Measurements from ENCODE around the gene SLU7.

The SLU7 gene

DNA sequence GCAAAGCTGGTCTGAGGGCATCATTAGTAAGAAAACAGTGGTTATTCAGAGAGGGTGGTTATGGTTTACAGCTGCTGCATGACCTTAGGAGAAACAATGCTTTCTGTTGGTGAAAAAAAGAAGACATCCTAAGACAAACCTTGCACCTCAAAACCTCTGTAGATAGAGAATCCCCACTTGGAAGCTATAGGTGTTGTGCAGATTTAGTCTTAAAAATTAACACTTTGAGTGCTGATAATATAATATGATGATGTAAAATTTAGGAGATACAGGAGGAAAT, 1.4 kb upstream of the SLU7 start:
- no peak for DNase-seq

DNA sequence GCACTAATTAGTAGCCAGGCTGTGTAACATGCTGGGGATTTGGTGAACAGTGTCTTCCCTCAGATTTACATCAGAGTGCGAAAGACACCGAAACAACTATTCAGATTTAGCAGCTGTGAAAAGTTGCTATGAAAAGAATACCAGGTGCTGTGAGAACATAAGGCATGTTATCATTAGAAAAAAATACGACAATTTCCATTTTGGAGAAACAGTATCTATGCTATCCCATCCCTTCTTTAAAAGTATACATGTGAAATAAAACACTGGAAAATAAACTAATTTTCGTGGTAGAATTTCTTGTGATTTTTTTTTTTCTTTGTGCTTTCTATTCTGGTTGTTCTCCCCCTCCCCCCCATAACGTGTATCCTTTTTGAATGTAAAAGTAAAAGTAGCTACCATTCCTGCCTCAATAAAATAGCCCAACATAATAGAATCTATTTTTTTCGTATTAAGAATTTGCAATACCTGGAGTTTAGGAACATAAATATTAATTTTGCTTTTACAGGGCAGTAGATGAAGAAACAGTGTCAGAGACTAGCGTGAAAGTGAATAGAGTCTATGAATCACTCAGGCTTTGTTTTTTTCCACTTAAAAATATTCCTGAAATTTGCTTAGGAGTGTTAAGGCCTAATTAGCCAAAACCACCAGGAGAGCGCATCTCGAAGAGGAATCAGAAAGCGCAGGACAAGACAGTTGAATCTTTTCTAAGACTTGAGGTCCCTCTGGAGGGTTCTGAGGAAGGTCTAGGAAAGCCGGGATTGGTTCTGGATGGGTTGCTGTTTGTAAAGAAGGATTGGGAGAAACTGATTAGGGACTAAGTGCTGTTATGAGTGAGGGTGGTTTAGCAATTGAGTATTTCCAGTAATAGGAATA, 813 bp upstream of the SLU7 start:
- peak in 1 of 58 donors; percentile 71 for DNase-seq

- DNase-seq, result peak; percentile 45 to 93 (median 88)
Observed at GRCh38 chr5:160399402-160400353, 19.2 kb downstream of the SLU7 start, which contains the start of gene FAM200C. Gene FAM200C, minus strand, starts transcription at chr5:160400054. Its CDS starts 4,564 bp downstream, at chr5:160395490.

- DNase-seq, result no peak
Observed at GRCh38 chr5:160398806-160399205, 20.1 kb downstream of the SLU7 start.

- DNase-seq, result no peak
Observed at GRCh38 chr5:160397492-160397891, 21.4 kb downstream of the SLU7 start.

DNA sequence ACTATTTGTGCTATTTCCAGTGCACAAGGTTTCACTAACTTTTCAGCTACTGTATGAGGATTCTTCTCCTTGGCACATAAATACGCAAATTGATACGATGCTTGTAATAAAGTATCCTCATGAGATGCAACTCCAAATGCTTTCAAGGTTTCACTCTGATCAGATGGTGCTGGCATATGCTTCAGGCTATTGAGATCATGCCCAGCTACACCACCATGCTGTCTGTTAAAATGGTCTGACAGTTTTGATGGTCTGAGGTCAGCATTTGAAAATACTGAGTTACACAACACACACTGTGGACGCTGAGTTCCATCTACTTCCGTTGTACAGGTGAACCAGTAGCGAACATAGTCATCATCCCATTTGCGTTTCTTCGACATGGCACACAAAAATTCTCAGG, 23.8 kb downstream of the SLU7 start:
- no peak for DNase-seq

- no peak for DNase-seq
Observed at GRCh38 chr5:160390787-160391696, 27.8 kb downstream of the SLU7 start.

DNA sequence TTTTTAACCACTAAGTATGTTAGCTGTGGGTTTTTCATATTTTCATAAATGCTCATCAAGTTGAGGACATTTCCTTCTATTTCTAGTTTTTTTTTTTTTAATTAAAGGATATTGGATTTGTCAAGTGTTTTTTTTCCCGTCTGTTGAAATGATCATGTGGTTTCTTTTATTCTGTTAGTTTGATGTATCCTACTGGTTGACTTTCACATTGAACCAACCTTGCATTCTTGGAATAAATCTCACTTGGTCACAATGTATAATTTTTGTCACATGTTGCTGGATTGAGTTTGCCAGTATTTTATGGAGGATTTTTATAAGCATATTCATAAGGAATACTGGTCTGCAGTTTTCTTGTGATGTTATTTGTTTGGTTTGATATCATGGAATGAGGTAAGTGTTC, 31.4 kb downstream of the SLU7 start:
- DNase-seq, result no peak

DNA sequence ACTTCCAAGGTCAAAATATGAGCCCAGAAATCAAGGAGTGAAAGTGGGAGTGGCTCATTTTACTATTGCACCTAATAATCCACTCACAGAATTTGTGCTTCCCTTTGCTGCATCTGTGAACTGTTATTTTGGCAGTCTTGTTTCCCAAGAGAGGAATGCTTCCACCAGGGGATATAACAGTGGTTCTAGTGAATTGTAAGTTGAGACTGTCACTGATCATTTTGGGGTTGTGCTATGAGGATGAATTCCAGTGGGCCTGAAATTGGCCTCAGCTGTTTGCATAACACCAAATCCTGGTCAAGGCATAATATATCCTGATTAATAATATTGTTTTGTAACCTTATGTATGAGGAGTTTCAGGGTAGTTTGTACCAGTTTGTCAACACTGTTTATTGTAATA, 33.4 kb downstream of the SLU7 start:
- no peak for DNase-seq

- DNase-seq, result no peak
Observed at GRCh38 chr5:160384681-160385080, 34.2 kb downstream of the SLU7 start.

- no peak for DNase-seq
Observed at GRCh38 chr5:160382346-160382745, 36.5 kb downstream of the SLU7 start.

GRCh38 chr5:160380041-160380440, 38.8 kb downstream of the SLU7 start:
- DNase-seq, result no peak

DNA sequence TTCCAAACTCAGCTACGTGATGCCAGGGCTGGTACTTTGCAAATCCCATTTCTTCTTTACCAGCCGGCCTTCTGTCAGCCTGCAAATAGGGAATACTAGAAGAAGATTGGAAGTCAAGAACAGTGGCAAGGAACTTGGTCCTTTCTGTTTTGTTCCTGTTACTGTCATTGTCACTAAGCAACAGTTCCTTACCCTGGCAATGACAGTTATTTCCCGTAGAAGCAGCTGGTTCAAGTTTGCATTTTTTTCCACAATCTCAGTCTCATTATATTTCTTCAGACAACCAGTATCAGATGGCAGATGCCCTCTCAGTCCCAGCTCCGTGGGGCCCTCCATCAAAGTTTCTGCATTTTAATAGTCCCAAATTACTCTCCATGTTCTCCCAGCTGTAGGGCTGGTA, 39.4 kb downstream of the SLU7 start:
- no peak for DNase-seq

GRCh38 chr5:160378330-160378729, 40.6 kb downstream of the SLU7 start:
- no peak for DNase-seq

- DNase-seq, result no peak
Observed at GRCh38 chr5:160377651-160378050, 41.2 kb downstream of the SLU7 start.

- no peak for DNase-seq
Observed at GRCh38 chr5:160376416-160376815, 42.5 kb downstream of the SLU7 start.

GRCh38 chr5:160375701-160376100, 43.2 kb downstream of the SLU7 start:
- no peak for DNase-seq

DNA sequence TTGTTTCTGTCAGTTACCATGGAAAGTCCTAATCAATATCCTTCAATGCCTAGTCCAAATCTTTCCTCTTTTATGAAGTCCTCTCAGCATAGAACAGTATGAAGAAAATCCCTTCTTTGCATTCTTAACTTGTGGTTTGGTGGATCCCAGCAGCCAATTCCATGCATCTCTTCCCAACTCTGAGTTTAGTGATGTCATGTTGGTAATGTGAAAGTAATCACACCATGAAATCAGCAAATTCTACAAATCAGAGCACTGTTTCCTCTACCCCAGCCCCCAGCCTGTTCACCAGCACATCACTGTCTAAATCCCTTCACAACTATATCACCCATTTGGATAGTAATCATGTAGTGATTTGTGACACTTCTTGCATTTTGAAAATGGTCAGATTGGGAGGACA, 43.7 kb downstream of the SLU7 start:
- no peak for DNase-seq

DNA sequence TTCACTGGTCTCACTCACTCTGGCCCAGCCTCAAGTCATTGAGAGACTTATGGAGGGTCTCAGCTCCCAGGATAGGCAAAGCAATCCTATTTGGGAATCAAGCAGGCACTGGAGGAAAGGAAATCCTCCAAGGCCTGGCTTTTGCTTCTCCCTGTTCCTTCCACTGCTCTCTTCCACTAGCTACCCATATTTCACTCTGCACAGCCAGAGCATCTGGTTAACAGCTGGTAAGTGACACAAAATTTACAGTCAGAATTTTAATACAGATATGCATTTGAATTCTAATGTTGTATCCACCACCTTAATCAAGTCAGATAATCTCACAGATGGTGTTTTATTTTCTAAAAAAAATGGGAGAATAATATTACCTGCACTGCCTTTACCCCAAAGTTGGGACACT, 47.6 kb downstream of the SLU7 start:
- DNase-seq, result no peak

DNA sequence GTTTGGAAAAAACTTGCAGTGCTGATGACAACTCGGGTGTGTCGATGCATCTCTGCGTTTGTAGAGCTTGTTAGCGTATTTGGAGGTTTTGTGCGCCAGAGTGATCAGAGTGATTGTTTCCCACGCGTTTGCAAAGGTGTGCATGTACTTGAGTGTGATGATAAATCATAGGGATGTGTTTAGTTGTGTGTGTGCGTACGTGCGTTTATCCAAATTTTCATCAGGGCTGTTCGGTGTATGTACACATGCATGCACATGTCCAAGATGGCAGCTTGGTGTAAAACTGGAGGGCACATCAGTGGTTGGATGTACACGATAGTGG, 48.2 kb downstream of the SLU7 start:
- peak in 1 of 58 donors; percentile 53 for DNase-seq

DNA sequence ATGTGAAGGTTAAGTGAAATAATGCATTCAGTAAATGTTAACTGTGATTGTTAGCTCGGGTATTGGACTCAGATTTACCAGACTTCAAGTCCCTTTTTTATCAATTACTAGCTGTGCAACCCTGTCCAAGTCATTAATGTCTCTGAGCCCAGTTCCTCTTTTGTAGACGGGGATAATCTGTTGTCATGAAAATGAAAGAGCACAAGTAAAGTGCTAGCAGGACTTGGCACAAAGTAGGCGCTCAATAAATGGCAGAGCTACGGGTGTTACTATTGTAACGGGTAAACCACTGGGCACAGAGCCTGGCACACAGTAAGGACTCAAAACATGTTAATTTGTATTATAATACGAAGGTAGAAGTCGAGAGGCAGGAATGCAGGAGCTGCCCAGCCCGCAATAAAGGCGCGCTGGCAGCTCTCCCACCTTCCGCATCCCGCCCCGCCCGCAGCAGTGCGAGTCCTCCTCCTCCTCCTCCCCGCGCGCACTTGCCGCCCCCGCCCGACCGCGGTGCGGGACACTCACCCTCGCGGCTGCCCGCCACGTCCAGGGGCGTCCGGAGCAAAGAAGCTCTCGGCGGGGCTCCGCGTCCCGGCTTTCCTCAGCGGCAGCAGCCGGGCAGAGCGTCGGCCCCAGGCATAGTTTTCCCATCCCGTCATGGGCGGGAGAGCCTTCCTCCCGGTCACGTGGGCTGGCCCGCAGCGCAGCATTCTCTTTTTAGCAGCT, 48.7 kb downstream of the SLU7 start, which contains the start of gene C1QTNF2:
Gene C1QTNF2 (minus strand): TSS at position 637 of the 723 bp plus-strand sequence. CDS start 15,615 bp downstream, outside the sequence.
- DNase-seq, result peak in 41 of 58 donors; percentile 10 to 65 (median 40)
